Endothelial cell of hepatic sinusoid (primary cell): ENCODE results near the gene VPS26B.
"Not testable (repeated sequence)": the region's sequence is repeated elsewhere in the genome, so short reads cannot be mapped to it uniquely, and the experiment has no call there.

Experiments
- in situ Hi-C: cut with HindIII; loops from 2 replicates; pipeline ENCODE4 v1.10.0; 2017; ENCODE audit warnings: low sequenced_read_pairs

VPS26B gene

GRCh38 chr11:134278356-134278755, 53.9 kb downstream of the VPS26B start:
- in situ Hi-C loops, result no loop called here

- in situ Hi-C loops, result not testable (repeated sequence)
Observed at GRCh38 chr11:134281635-134282034, 57.2 kb downstream of the VPS26B start.

GRCh38 chr11:134282121-134283045, 57.9 kb downstream of the VPS26B start:
- in situ Hi-C loops, result no loop called here

- in situ Hi-C loops, result no loop called here
Observed at GRCh38 chr11:134283461-134284230, 59.2 kb downstream of the VPS26B start.

GRCh38 chr11:134284349-134284748, 59.9 kb downstream of the VPS26B start:
- in situ Hi-C loops, result not testable (repeated sequence)

- in situ Hi-C loops, result loop anchor here (5.0 kb wide), 1 partner anchor 105 kb away; no protein-coding TSS in a partner anchor
Observed at GRCh38 chr11:134287561-134287960, 63.1 kb downstream of the VPS26B start.

- in situ Hi-C loops, result loop anchor here (5.0 kb wide), 1 partner anchor 104 kb away; no protein-coding TSS in a partner anchor
Observed at GRCh38 chr11:134288486-134288885, 64.0 kb downstream of the VPS26B start.

- in situ Hi-C loops, result loop anchor here (5.0 kb wide), 1 partner anchor 103 kb away; no protein-coding TSS in a partner anchor
Observed at GRCh38 chr11:134289167-134289566, 64.7 kb downstream of the VPS26B start.

- in situ Hi-C loops, result loop anchor here (5.0 kb wide), 1 partner anchor 103 kb away; no protein-coding TSS in a partner anchor
Observed at GRCh38 chr11:134289789-134290188, 65.3 kb downstream of the VPS26B start.

- in situ Hi-C loops, result no loop called here
Observed at GRCh38 chr11:134290646-134291045, 66.2 kb downstream of the VPS26B start.

- in situ Hi-C loops, result no loop called here
Observed at GRCh38 chr11:134291196-134291595, 66.7 kb downstream of the VPS26B start.

- in situ Hi-C loops, result no loop called here
Observed at GRCh38 chr11:134292661-134293060, 68.2 kb downstream of the VPS26B start.

GRCh38 chr11:134293119-134294113, 68.9 kb downstream of the VPS26B start:
- in situ Hi-C loops, result no loop called here

- in situ Hi-C loops, result no loop called here
Observed at GRCh38 chr11:134294664-134295063, 70.2 kb downstream of the VPS26B start.
